Calu3 (cell line): Measurements from ENCODE around the gene CEACAM21. TPM values are rescaled to one million over a fixed set of nuclear protein-coding genes. Genes with fewer than 3 reads are reported as not detected.

Source experiments
- Bru-seq: library from RNA; stranded (reverse); fragments of 400-500 nt; gene quantifications from one replicate; lab custom pipeline; 2021; lab: Mats Ljungman, UMichigan
- BruChase-seq, 2 experiments: library from RNA; stranded (reverse); fragments of 400-500 nt; gene quantifications; one replicate each; lab custom pipeline; 2021; lab: Mats Ljungman, UMichigan
- BruUV-seq: library from RNA; stranded (reverse); fragments of 400-500 nt; replicated peaks from 2 replicates; lab custom pipeline; 2021; lab: Mats Ljungman, UMichigan
- CTCF ChIA-PET: fragments of 300-600 bp; sonication (Branson Sonifier 250); formaldehyde crosslinking; loops from one replicate; lab custom pipeline; 2022; ENCODE audit warnings: antibody characterized with exemption; lab: Charles Lee
- DNase-seq: peaks from one replicate; pipeline ENCODE4 v3.0.0; 2022
- H3K27ac Mint-ChIP-seq: one replicate; pipeline ENCODE4 v1.8.0; 2022; ENCODE audit warnings: mixed read lengths; ENCODE audit not compliant: unreplicated experiment
- H3K27me3 Mint-ChIP-seq: one replicate; pipeline ENCODE4 v1.8.0; 2022; ENCODE audit warnings: mixed read lengths; ENCODE audit not compliant: unreplicated experiment
- H3K36me3 Mint-ChIP-seq: one replicate; pipeline ENCODE4 v1.8.0; 2022; ENCODE audit warnings: mild to moderate bottlenecking, moderate library complexity, mixed read lengths; ENCODE audit not compliant: insufficient read depth, unreplicated experiment
- H3K4me1 Mint-ChIP-seq: one replicate; pipeline ENCODE4 v1.8.0; 2022; ENCODE audit warnings: mild to moderate bottlenecking, low read depth, mixed read lengths; ENCODE audit not compliant: unreplicated experiment
- H3K4me3 Mint-ChIP-seq: one replicate; pipeline ENCODE4 v1.8.0; 2022; ENCODE audit warnings: mild to moderate bottlenecking, low read depth, moderate library complexity, mixed read lengths; ENCODE audit not compliant: unreplicated experiment
- H3K9me3 Mint-ChIP-seq: one replicate; pipeline ENCODE4 v1.8.0; 2022; ENCODE audit warnings: low read depth, mixed read lengths; ENCODE audit not compliant: unreplicated experiment
- intact Hi-C: fragments of 100-400 bp; cut with micrococcal nuclease; formaldehyde crosslinking; loops from one replicate; pipeline ENCODE4 v1.10.0; 2022; ENCODE audit not compliant: unreplicated experiment
- long read RNA-seq: library from polyadenylated mRNA; stranded (forward); transcript quantifications from one replicate; pipeline ENCODE4 v2.0.0, GENCODE V29; 2022
- total RNA-seq: library from RNA; stranded (reverse); gene quantifications from 2 replicates; pipeline ENCODE4 v1.2.3, GENCODE V29; 2022
- TF ChIP-seq, protein P1 (sequence below): fragments of 200-600 bp; IDR thresholded peaks from one replicate; pipeline ENCODE4 v1.8.0; 2022; ENCODE audit warnings: antibody characterized with exemption; ENCODE audit not compliant: unreplicated experiment

CEACAM21 gene
- not detected in 2 replicates for total RNA-seq
- Bru-seq, nascent RNA: percentile 3 among the genes with signal in this experiment
- not detected for BruChase-seq, experiment 1, labeled RNA remaining after a 6-hour chase
- percentile 3 among the genes with signal in this experiment for BruChase-seq, experiment 2, labeled RNA remaining after a 2-hour chase
- long read RNA-seq: 0 reads

DNA sequence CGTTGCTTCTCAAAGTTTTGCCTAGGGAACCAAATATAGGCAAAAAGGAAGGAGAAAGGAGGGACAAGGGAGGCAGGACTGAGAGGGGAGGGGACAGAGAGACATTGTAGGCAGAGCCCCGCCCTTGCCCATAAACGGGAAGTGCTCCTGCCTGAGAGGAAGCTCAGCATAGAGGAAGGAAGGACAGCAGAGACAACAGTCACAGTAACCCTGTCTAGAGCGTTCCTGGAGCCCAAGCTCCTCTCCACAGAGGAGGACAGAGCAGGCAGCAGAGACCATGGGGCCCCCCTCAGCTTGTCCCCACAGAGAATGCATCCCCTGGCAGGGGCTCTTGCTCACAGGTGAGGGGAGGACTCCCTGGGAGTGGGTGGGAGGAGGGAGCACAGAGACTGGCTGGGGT is at the start of gene CEACAM21:
CEACAM21 (plus strand) TSS at position 169 of the 400 bp plus-strand sequence; CDS start at position 278, 109 bp downstream.
- CTCF ChIA-PET: interaction anchor here (1.0 kb wide), 1 partner anchor 12 kb away, joined by 3 read pairs; no protein-coding TSS in a partner anchor
- no peak within 1 kb of the TSS for H3K4me3 Mint-ChIP-seq
- TF ChIP-seq, protein P1, sequence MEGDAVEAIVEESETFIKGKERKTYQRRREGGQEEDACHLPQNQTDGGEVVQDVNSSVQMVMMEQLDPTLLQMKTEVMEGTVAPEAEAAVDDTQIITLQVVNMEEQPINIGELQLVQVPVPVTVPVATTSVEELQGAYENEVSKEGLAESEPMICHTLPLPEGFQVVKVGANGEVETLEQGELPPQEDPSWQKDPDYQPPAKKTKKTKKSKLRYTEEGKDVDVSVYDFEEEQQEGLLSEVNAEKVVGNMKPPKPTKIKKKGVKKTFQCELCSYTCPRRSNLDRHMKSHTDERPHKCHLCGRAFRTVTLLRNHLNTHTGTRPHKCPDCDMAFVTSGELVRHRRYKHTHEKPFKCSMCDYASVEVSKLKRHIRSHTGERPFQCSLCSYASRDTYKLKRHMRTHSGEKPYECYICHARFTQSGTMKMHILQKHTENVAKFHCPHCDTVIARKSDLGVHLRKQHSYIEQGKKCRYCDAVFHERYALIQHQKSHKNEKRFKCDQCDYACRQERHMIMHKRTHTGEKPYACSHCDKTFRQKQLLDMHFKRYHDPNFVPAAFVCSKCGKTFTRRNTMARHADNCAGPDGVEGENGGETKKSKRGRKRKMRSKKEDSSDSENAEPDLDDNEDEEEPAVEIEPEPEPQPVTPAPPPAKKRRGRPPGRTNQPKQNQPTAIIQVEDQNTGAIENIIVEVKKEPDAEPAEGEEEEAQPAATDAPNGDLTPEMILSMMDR: no peak
- intact Hi-C loops: loop anchor here (10.0 kb wide), 1 partner anchor 231 kb away; no protein-coding TSS in a partner anchor
- peak; percentile 35 for DNase-seq
- H3K9me3 Mint-ChIP-seq: no peaks in the 10 kb centered on the region
- no TSS peak for BruUV-seq
- peak within 1 kb of the TSS; percentile 43 for H3K27ac Mint-ChIP-seq
- H3K27me3 Mint-ChIP-seq: peaks cover 97% of the 10 kb centered on the region
- H3K36me3 Mint-ChIP-seq: peaks cover 5% of the 10 kb centered on the region
- H3K4me1 Mint-ChIP-seq: peaks cover 9% of the 10 kb centered on the region

GRCh38 chr19:41527089-41527488 is 48.9 kb upstream of the CEACAM21 start:
- Mint-ChIP-seq H3K36me3 (peaks cover 5% of the 10 kb centered on the region), H3K9me3 (no peaks in the 10 kb centered on the region), H3K27ac (no peak overlapping the region), H3K4me1 (peaks cover 16% of the 10 kb centered on the region), H3K27me3 (peaks cover 100% of the 10 kb centered on the region), H3K4me3 (no peak overlapping the region)
- no TSS peak for BruUV-seq
- TF ChIP-seq, protein P1: no peak
- DNase-seq: no peak
- intact Hi-C loops: no loop called here
- CTCF ChIA-PET: no interaction called here

- Mint-ChIP-seq H3K27me3 (peaks cover 91% of the 10 kb centered on the region), H3K36me3 (no peaks in the 10 kb centered on the region), H3K27ac (no peak overlapping the region), H3K4me1 (peaks cover 12% of the 10 kb centered on the region), H3K4me3 (no peak overlapping the region), H3K9me3 (no peaks in the 10 kb centered on the region)
- TF ChIP-seq, protein P1: no peak
- no peak for DNase-seq
- CTCF ChIA-PET: interaction anchor here (1.2 kb wide), 1 partner anchor 79 kb away, joined by 5 read pairs; no protein-coding TSS in a partner anchor
- intact Hi-C loops: no loop called here
- BruUV-seq: no TSS peak
These were observed 47.9 kb upstream of the CEACAM21 start for GRCh38 chr19:41528106-41528505.

DNA sequence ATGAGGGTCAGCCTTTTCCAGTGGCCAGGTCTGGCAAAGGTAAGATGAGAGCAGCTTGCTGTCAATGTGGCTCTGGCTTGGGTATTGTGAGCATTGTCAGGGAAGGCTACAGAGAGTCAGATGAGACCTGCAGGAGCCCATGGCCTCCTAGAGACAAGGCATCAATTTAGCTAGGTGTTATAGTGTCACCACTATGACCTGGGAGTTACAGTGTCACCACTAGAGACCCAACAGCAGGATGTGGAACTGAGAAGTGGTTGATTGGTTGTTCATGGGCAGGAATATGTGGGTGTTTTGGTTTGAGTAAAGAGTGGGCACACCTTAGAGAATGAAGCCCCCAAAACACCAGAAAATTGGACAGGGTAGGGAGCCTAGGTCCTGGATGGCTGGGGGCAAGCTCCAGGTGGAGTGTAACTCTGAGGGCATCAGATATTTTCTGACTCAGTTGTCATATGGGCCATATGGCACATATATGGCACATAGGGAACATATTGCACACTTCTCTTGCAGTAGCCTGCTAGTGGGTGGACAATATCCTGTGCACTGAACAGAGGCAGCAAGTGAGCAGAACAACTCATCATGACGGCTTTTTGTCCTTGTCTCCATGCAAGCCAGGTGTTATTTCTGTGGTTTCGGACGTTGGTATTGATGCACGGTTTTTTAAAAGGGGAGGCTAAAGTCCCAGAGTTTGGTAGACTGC is 46.3 kb upstream of the CEACAM21 start:
- no TSS peak for BruUV-seq

More for the DNA sequence above, 46.3 kb upstream of the CEACAM21 start:
- intact Hi-C loops: no loop called here
- CTCF ChIA-PET: interaction anchor here (1.2 kb wide), 1 partner anchor 81 kb away, joined by 5 read pairs; no protein-coding TSS in a partner anchor
- Mint-ChIP-seq H3K4me3 (no peak overlapping the region), H3K27ac (no peak overlapping the region), H3K9me3 (no peaks in the 10 kb centered on the region), H3K27me3 (peaks cover 75% of the 10 kb centered on the region), H3K36me3 (no peaks in the 10 kb centered on the region), H3K4me1 (peaks cover 14% of the 10 kb centered on the region)
- TF ChIP-seq, protein P1: no peak
- DNase-seq: no peak
